ENCODE results near the gene IMPG2. TPM values are rescaled to one million over a fixed set of nuclear protein-coding genes. Genes with fewer than 3 reads are reported as not detected.

The IMPG2 gene
- total RNA-seq, 1 experiment from 2014 or later, result not detected

DNA sequence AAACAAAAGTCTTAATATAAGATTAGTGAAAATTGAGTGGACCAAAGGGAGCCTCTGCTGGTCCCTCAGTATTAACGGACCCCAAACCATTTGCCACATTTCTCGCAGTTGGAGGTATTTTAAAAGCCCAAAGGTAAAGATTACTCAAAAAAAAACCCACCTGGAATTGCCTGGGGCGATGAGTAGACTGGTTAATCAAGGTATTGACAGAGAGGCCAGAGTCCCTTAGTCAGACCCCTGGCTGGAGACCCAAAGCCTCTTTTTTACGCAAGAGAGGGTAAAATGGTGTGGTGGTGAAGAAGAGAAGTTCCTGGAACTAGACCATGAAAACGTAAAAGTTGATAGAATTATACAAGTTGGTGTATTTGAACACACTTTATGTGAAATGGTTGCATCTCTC lies 137.2 kb downstream of the IMPG2 start:
- no peak for DNase-seq (ENCODE audit: low spot score)

DNA sequence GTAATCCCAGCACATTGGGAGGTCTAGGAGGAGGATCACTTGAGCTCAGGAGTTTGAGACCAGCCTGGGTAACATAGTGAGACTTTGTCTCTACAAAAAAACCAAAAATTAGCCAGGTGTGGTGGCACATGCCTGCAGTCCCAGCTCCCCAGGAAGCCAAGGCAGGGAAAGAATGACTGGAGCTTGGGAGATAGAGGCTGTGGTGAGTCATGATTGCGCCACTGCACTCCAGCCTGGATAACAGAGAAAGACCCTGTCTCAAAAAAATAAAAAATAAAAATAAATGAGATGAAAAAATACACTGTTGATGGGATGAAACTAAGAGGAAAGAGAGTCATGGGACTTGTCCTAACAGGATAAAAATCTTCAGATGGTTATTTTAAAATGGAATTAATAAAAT lies 137.6 kb downstream of the IMPG2 start:
- DNase-seq (ENCODE audit: low spot score), result peak; percentile 40

DNA sequence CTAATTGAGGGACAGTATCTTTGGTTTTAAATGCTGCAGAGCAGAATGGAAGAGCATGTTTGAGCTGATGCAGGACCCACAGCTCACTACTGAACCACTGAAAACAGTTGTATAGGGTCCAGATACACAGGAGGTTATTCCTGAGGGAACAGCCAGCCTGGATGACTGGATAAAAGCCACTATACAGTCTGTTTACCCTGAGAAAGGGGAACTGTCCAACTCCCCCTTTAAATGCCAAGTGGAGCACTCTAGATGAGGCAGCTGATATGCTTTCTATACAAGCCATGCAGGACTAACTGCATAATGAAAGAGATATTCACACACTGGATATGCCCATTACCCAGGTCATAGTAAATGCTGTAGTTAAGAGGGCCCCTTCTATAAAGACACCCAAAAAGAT lies 138.6 kb downstream of the IMPG2 start:
- DNase-seq (ENCODE audit: low spot score), result no peak

DNA sequence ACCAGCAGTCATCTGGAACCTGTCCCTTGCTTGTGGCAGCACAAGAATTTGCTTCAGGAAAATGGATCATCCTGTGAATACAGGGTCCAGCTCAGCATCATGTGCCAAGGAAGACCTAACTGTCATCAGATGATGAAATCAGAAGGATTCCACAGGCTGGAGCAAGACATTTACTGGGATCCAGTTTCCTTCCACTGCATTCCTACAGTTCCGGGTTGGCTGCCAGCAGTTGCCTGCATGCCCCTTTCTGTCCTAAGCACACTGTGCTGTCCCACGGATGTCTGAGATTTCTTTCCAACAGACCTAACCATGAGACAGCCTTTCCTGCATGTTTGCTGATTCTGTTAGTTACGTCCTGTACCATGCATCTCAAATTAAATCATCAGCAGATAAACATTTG lies 140.7 kb downstream of the IMPG2 start:
- DNase-seq (ENCODE audit: low spot score), result no peak

DNA sequence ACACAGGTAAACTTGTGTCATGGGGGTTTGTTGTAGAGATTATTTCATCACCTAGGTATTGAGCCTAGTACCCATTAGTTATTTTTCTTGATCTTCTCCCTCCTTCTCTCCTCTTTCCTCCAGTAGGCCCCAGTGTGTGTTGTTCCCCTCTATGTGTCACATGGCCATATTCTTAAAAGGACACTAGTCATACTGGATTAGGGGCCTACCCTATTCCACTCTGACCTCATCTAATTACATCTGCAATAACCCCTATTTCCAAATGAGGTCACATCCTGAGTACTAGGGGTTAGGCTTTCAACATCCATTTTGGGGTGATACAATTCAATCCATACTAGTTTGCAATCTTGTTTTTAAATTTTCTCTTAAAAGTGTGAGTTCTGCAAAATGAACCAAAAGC lies 142.8 kb downstream of the IMPG2 start:
- DNase-seq (ENCODE audit: low spot score), result no peak

Other genes starting within 250 kb of the IMPG2 start
- gene SENP7, start 192.6 kb upstream of the IMPG2 start, total RNA-seq (2014; rRNA removed; shearing (Covaris generic)), result 13.7 and 23.6 TPM in 2 replicates
- 51.7 and 57.7 TPM in 2 replicates for gene TRMT10C, start 241.3 kb upstream of the IMPG2 start, total RNA-seq (2014; rRNA removed; shearing (Covaris generic))

Data from A172 (cell line).